Activated CD8-positive, alpha-beta memory T cell treated with anti-CD3 and anti-CD28 coated beads for 4 hours (primary cell): ENCODE measurements around the gene PTPRN2.
"Not testable (repeated sequence)": the region's sequence is repeated elsewhere in the genome, so short reads cannot be mapped to it uniquely, and the experiment has no call there.

Experiments used
- DNase-seq, 2 donors: peaks; one replicate each; pipeline ENCODE4 v3.0.0-alpha.2; 2020; ENCODE audit warnings: low read depth in 2 of 2

The PTPRN2 gene

DNA sequence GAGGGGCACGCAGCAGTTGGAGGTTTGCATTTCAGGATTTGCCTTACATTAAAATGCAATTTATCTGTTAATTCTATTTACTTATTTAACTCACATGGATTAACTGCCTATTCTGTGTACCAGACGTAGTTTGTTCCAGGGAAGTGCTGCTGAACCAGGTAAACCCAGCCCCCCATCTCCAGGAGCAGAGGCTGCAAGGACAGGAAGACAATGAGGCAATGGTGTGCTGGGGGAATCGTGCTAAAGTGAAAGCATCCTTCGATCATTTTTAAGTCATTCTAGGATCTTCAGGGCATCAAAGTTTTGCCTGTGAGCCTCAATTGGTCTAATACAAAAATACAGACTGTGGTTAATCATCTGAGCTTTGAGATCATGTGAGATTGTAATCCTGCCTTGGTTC, 1084.4 kb downstream of the PTPRN2 start:
- no peak for DNase-seq

DNA sequence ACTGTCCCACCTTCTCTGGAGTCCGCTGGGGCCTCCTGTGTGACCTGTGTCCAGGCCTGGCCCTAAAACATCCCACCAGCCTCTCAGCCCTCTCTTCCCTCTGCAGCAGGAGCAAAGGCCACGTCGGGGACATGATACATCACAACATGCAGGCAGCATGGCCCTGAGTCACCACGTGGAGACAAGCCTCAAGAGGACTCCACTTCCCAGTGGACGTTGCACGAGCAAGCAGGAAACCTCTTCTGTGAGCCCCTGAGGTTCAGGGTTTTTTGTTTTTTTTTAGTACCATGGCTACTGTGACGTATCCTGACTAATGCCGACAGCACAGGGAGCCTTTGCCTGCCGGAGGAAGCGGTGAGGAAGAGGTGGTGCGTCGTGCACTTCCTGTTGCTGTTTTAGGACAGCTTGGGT, 1084.9 kb downstream of the PTPRN2 start:
- DNase-seq = peak in 1 of 2 donors; percentile 25

DNA sequence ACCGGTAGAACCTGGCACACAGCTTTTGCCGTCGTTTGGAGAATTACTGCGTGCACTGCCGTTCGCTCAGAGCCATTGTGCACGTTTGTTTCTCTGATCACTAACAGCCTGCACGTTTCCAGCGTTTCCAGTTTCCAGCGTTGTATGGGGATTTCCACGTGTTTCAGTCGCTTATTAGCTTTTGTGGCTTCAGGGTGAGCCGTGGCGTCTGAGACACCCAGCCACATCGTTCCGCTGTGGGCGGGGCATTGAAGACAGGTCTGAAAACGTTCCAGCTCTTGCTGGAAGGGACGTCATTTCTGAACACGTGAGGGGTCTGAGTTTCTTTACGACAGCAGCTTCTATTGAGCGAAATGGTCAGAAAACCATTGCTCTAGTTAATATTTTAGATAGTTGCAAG, 1086.0 kb downstream of the PTPRN2 start:
- DNase-seq = peak in 1 of 2 donors; percentile 21

DNA sequence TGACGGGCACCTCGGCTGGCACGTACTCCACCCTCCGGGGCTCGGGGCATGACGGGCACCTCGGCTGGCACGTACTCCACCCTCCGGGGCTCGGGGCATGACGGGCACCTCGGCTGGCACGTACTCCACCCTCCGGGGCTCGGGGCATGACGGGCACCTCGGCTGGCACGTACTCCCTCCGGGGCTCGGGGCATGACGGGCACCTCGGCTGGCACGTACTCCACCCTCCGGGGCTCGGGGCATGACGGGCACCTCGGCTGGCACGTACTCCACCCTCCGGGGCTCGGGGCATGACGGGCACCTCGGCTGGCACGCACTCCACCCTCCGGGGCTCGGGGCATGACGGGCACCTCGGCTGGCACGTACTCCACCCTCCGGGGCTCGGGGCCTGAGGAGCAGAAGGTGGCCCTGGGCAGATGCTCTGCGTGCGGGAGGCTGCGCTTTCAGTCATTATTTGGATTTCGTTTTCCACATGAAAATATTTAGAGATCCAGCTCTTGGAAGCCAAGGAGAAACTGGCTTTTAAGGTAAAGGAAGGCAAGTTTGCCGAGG, 1086.6 kb downstream of the PTPRN2 start:
- DNase-seq = not testable (repeated sequence)

DNA sequence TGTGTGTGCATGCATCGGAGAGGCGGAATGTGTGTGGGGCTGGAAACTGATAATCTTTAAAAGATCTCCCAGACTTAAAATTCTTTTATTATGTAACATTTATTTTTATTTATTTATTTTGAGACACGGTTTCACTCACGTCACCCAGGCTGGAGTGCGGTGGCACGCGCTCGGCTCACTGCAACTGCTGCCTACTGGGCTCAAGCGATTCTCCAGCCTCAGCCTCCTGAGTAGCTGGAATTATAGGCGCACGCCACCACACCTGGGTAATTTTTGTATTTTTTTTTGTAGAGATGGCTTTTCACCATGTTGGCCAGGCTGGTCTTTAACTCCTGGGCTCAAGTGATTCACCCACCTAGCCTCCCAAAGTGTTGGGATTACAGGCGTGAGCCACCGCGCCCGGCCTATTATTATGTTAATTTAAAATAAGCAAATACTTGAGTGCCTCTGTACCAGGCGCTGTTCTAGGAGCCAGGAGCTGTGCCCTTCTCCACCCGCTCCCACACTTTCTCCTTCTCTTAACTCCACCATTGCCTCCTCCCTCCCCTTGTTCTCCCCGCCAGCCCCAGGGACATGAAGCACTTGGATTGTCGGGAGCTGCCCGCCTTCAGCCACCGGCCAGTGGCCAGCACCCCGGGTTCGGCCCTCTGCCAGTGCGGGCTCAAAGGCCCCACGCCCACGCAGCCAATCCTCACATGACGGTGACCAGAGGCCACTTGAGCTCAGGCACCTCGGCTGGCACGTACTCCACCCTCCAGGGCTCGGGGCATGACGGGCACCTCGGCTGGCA, 1087.3 kb downstream of the PTPRN2 start:
- no peak for DNase-seq

DNA sequence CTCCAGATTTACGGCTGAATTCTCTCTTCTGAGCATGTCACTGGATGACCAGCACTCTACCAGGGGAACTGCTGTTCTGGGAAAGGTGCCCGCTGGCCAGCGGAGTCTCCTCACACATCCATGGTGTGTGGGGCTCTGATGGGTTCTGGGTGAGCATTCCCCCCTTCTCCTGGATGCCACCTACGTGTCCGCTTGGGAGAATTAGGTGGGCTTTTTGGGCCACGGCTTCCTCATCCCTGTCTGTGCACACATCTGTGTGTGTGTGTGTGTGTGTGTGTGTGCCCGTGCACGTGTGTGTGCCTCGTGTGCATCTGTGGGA, 1087.8 kb downstream of the PTPRN2 start:
- no peak for DNase-seq

DNA sequence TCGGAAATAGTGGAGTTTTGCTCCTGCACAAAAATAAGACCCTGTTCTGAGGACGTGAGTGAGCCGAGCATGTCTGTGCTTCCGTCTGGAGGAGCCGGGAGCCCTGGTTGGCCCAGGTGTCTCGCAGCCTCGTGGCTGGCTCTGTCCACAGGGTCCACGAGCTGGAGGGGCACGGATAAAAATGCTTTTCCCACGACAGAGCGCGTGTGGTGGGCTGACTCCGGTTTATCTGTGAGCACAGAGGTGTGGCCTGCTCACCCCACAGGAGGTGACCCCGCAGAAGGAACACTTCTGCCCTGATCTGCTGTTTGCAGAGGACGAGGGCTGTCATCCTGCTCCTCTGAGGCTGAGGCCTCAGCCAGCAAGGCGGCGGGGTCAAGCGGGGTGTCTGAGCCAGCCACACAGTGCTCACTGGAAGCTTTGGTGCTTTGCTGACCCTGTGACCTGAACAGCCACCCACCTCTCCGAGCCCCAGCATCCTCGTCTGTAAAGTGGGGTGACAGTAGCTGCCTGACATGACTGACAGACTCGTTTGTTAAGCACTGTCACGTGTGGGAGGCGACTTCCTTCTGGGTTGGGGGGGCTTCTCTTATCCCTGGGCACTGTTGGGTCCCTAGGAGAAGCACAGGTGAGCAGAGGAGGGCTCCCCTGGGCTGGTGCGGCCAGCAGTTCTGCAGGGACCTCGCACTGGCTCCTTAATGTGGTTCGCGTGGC, 1088.3 kb downstream of the PTPRN2 start:
- DNase-seq = no peak

DNA sequence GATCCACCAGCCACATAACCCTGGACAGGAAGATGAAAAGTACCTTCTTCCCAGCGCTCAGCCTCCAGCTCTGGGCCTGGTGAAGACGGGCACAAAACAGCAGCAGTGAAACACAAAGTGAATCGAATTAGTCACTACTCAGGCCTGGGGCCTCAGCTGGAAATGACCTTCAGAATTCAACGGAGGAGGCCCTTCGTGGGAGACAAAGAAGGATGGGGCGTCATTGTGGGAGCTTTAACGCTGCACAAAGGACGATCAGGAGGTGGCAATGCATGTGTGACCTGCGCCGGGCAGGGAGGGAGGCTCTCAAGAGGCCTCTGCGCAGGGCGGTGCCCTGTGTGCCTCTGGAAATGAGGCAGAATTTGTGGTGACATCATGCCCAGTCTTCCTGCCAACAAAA, 1089.0 kb downstream of the PTPRN2 start:
- no peak for DNase-seq

DNA sequence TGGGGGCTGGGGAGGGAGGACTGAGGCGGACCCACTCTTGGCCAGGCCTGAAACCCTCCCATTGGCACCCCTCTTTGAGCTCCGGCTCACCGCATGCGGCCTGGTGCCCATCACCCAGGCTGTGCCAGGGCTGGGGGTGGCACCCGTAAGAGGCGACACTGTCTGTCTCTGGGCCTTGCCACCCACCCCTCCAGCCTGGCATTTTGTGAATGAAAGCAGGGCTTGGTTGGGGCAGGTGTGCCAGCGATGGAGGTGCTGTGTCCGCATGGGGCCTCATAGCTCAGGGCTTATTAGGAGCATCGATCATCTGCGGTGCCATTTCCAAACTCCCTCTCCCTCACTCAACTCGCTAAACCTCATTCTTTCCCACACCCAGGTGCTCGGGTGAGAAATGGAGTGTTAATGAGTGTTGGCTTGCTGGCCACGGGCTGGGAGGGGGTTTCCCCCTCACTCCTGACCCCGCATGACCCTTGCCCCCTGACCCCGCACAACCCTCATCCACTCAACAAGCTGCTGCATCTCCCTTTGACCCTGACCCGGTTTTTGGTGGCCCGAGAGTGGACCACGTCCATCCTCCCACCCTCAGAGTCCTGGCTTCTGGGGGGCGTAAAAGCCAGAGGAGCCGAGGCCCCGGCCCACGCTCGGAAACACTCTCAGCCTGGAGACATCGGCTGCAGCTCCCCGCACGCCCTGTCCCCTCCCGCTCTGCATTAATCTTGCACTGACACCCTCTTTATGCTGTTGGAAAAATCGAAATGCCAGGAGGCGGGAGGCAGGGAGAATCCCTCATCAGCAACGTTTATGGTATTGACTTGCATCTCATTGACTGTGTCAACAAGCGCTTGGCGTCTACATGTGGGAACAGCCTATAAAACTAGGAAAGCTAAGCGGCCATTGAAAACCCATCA, 1089.6 kb downstream of the PTPRN2 start:
- DNase-seq = no peak

DNA sequence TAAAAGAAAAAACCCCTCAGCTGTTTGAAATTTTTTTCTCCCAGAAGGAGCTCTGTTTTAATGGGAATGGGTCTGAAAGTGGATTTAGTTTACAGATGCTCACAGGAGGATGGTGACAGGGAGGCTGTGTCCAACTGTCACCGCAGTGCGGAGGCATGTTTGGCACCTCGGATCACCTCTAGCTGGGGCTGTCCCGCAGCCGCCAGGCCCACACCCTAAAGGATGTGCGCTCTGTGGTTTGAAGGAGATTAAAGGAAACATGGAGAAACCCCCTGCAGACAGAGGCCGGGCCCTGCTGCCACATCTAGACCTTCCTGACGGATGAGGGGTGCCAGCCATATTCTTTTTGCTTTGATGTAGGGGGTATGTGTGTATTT, 1090.3 kb downstream of the PTPRN2 start:
- DNase-seq = no peak

DNA sequence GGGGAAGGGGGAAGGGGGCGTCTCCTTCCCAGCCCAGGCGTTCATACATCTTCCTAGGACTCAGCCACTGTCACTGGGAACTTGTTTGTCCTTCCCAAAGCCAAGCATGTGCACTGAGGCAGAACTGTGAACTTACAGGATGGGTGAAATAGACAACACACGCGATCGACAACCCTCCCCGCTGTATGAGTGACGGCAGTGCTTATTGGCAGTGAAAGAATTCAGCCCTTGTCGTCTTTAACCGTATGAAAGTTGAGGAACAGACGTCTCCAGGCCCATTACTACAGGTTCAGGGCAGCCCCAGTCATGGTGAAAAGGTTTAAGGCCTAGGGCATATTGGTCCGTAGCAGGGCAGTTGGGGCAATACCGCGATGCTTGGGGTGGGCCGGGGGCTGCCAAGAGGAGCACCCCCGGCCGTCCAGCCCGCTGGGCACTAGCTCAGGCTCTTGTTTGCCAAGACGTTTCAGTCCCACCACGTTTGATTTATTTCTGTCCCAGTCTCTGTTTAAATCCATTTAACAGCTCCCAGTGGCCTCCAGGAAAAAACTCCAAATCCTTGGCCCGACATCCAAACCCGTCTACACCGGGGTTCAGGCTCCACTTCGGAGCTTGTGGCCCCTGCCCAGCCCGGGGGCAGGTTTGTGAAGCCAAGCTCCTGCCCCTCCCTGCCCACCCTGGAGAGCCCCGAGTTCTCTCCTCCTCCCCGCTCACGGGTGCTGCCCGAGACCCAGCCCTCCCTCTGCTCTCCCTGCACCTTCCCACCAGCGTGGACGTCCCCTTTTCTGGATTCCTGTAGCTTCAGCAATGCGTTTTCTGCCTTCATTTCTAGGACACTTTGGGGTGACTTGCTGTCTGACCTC, 1091.0 kb downstream of the PTPRN2 start:
- no peak for DNase-seq

DNA sequence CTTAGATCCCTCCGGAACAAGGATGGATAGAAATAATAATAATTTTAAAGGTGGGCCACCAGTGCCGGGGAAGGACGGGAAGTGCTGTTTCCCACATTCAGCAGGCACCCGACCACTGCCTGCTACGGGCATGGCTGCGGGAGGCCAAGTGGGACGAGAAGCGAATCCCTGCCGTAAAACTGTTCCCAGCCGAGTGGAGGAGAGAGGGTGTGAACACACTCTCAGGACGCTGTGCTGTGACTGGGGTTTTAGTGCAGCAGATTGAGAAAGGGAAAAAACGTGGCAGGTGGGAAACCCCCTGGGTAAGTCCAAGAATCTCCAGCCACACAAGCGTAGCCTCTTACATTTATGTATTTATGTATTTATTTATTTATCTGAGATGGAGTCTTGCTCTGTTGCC, 1092.0 kb downstream of the PTPRN2 start:
- no peak for DNase-seq

DNA sequence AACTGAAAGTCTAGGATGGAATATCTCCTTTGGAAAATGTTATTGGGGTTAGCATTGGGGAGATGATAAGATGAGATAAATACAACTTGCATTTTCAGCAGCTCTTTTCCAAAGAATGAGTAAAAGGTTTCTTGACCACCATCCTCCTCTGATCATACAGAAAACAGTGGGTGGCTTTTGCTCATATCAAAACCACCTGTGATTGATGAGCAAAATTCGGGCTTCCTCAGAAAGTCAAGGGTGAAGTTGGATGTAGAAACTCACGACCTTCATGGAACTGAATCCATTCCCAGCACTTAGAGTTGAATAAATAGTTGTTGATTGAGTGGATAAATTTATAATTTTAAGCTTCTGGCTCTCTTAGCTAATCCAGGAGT, 1092.5 kb downstream of the PTPRN2 start:
- DNase-seq = no peak

DNA sequence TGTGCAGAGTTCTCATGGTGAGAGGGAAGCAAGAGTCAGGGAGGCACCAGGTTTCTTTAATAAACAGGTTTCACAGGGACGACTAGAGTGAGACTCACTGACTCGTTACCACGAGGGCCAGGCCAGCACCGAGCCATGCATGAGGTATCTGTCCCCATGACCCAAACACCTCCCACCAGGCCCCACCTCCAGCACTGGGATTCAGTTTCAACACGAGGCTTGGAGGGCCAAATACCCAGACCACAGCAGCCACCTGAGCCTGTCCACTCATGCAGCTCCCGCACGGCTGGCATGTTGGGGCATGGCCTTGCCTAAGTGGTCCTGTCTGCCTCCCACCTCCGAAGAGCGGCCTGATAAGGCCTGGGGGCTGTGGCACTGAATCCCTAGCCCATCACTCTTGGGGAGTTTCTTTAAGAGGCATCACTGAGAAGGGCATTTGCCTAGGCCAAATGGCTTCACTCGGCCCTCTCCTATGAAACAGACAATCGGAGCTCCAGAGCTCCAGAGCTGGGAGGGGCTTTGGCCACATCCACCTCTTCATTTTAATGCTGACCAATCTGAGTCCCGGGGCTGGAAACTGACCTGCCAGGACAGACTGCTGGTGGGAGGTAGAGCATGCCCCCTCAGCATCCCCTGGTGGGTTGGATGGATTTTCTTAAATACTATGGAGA, 1093.0 kb downstream of the PTPRN2 start:
- no peak for DNase-seq

DNA sequence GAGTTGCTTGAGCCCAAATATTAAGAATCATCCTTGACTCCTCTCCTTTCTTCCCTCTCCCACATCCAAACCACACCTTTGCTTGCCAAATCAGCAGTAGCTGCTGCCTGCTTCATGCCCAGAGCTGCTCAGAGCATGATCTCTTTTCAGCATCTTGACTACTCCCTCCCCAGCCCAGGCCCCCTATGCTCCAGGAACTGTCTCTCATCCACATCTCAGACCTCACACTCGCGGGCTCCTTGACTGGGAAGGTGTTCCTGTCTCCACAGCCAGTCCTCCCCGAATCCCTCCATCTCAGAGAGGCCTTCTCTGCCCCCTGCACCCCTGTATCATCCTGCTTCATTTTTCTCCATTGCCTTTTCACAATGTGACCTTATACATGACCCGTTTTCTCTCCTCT, 1093.8 kb downstream of the PTPRN2 start:
- no peak for DNase-seq

DNA sequence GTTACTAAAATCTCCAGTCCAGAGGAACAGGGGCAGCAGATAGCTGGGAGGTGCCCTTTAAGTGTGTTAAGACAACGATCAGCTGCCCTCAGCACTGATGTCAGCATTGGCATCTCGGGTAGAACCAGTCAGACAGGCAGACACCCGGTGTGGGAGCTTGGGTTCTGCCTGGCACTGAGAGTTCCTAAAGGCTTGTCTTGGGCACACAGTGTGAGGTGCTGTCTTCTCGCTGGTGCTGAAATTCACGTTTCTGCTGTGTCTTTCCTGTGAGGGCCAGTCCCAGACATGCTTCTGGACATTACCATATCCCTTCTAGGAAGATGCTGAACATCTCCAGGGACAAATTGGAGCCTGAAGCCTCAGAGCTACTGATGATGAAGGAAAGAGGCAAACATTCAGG, 1094.6 kb downstream of the PTPRN2 start:
- DNase-seq = no peak

DNA sequence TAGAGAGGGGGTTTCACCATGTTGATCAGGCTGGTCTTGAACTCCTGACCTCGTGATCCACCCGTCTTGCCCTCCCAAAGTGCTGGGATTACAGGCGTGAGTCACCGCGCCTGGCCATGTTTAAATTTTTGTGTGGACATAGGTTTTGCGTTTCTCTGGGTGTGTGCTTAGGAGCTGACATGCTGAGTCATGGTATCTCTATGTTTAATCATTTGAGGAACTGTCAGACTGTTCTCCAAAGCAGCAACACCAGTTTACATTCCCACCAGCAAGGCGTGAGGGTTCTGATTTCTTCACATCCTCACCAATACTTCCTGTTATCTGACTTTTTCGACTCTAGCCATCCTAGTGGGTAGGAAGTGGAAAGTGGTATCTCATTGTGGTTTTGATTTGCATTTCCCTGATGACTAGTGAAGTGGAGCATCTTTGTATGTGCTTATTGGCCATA, 1097.1 kb downstream of the PTPRN2 start:
- DNase-seq = peak in 1 of 2 donors; percentile 44

DNA sequence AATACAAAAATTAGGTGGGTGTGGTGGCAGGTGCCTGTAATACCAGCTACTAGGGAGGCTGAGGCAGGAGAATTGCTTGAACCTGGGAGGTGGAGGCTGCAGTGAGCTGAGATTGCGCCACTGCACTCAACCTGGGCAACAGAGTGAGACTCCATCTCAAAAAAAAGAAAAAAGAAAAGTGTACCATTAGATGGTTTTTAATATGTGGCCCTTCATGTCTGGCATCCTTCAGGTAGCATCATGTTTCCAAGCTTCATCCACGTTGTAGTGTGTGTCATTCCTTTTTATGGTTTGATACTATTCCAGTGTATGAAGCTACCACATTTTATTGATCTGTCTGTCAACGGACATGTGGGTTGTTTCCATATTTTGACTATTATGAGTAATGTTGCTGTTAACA, 1097.8 kb downstream of the PTPRN2 start:
- DNase-seq = not testable (repeated sequence)
